Fibroblast of skin of right biceps (primary cell): ENCODE data around the gene SH3TC1.
A peak's percentile ranks its signal among the peaks of the same experiment; 100 is the strongest.

Experiments used
- DNase-seq: peaks from one replicate; pipeline ENCODE4 v3.0.0-alpha.2; 2013

The SH3TC1 gene

DNA sequence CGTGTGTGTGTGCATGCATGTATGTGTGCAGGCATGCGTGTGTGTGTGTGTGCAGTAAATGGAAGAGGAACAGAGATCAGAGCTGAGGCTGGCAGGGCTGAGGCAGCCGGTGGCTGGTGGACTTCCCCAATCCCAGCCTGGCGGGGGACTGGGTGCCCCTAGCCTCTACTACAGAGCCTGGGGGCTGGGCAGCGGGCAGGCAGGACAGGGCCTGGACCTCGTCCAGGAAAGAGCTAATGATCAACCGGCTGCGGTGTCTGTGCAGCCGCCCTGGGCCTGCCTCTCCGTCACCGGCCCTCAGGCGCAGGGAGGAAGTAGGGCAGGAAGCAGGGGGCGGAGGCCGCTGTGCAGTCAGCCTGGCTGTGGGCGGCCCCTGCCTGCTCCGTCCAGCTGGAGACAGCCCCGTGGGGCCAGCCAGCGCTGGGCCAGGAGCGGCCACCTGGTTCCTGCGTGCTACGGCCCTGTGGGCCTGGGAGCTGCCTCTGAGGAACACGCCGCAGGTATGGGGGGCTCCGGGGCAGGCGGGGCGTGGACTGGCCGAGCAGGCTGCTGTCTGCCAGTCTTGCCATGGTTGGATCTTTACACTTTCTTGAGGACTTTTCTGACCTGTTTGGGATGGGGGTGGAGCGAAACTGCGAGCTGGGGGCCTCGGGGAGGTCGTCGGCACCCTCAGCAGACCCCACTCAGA lies at the start of gene SH3TC1:
Gene SH3TC1, plus strand, starts transcription at position 385 of the 688 bp plus-strand sequence. CDS start 5,905 bp downstream, outside the sequence.
- peak; percentile 64 for DNase-seq

DNA sequence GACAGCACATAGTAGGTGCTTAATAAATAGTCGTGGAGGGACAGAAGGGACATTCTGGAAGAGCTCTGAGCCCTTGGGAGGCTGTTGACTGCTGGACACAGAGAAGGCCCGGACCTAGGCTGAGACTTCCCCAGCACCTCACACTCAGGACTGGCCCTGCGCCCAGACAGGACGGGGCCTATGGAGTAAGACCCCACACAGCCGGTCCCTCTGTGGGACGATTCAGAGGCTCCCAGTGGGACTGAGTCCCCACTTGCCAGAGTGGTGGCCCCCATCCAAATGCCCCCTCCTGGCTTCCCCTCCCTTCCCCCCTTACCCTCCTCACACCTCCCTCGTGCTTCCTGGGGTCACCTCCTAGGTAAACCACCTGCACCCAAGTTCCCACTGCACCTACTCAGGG lies 49.4 kb upstream of the SH3TC1 start:
- DNase-seq, result no peak

DNA sequence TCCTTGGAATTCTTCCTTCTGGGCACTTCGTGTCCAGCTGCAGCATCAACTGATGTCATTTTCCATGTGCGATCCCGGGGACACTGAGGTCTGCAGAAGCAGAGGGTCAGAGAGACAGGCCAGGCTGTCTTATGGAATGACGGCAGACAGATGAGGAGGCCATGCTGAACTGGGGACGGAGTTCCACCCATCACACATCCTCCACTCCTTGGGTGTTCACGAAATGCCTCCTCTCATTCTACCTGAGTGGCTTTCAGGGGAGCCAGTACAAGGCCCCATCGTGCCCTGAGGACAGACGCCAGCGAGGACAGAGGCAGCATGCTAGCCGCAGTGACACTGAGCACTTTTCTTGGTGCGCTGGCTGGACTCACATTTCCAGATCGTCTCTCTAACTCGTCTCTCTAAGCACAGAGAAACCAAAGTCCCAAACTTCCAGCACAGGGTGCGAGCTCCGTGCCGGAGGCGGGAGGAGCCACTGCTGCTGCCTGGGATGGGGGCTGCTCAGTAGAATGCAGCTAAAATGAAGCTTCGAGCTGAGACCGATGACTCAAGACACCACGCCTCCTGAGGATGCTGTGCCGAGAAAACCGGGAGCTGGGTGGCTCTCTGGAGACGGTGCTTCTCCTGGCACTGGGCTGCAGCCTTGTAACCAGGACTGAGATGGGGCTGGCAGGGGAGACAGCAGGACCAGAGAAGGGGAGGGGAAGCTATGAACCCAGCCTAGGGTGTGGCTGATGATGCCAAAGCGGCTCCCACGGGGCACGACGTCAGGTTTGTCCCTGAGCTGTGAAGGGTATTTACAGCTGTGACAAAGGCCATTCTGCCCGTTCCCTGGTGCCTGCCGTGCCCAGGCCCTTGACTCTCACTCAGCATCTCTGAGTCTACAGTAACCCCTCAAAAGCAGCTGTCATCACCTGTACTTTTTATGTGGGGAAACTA lies 48.7 kb upstream of the SH3TC1 start:
- no peak for DNase-seq

DNA sequence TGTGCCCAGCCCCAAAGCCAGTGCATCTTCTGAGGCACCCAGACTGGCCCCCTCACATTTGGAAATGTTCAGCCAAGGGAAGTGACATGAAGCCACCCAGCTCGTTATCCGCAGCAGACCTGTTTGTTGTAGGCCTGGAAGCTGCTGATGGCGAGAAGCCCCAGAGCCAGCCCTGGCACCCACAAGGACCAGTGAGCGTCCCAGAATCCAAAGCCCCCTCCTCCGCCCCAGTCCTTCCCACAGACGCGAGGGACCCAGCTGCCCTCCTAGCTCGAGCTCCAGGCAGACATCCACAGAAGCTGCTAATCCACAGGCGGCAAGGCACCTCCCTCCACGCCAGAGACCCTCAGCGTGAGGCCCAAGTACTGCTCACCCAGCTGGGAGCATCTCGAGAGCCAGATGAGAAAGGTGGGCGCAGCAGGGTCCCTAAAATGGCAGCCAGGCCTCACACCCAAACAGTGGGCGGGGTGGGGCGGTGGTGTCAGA lies 47.9 kb upstream of the SH3TC1 start:
- no peak for DNase-seq

DNA sequence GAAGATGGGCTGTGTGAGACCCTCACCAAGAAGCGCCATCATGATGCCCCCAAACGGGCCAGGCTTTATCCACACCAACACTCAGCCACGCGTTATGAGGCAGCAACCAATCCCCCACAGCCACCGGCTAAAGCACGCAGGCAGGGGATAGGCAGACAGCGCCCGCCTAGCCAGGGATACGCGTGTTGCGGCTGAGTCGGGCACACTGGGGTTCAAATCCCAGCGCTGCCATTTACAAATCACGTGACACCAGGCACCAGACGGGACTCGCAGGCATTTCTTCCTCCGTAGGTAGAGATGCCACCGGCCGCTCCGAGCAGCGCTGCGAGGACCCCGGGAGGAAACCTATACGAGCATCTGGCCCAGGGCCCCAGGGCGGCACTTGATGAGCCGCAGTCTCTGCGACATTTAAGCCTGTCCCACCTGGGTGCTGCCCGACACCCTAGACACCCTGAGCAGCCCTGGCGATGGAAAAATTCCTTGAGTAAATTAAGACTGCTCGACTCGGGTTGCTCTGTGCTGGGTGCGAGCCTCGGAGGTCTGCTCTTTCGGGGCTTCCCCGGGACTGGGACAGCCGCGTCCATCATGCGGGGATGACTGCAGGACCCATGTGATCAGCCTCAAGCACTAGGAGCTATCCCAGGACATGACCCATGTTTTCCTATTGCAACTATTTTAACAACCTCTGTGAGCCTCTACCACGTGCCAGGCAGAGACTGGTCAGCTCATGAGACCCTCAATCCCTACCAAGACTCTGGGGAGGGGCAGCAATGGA lies 46.8 kb upstream of the SH3TC1 start:
- DNase-seq, result no peak

DNA sequence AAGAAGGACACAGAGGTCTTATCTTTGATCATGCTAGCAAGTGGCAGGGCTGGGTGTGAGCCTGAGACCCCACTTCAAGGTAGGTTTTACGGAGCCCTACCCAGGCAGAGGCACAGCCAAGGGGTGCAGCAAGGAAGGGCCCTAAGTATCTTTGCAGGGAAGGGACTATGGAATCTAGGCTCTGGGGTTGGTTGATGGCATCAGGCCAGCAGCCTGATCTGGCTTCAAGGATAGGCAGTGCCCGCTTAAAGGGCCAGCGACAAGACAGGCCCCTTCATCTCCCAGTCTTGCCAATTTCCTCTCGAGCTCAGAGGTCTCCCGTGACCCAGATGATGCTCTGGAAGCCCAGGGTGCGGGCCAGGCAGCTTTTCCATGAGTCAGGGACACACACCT lies 46.2 kb upstream of the SH3TC1 start:
- no peak for DNase-seq

DNA sequence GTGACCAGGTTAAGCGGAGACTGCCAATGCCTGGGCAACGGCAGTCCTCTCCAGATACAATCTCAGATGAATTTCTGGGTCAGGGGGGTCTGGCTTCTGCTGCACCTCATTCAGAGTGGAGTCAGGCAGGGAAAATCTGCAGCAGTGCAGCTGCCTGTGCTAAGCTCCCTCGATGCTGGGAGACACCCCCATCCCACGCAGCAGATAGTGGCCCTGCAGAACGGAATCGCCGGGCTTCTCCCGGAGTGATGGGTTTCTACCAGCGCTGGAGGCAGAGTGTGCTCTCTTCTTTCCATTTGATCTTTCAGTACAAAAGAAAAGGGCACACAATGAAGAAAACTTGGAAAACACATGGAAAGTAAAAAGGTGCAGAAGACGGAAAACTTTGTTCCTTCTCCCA lies 45.6 kb upstream of the SH3TC1 start:
- DNase-seq, result no peak

DNA sequence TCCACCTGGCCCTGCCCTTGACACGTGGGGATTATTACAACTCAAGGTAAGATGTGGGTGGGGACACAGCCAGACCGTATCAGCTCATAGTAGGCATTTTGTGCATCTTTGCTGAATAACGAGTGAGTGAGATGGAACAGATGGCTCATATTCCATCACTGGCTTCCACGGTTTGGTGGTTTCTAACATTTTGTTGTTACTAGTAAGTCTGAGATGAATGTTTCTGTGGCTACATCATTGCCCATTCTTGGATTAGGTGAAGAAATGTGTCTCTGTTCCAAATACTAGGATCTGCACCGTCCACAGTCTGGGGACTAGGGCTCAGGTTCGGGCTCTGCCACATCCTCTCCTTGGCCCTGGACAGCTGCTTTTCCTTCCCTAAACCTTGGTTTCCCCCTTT lies 44.0 kb upstream of the SH3TC1 start:
- DNase-seq, result no peak

DNA sequence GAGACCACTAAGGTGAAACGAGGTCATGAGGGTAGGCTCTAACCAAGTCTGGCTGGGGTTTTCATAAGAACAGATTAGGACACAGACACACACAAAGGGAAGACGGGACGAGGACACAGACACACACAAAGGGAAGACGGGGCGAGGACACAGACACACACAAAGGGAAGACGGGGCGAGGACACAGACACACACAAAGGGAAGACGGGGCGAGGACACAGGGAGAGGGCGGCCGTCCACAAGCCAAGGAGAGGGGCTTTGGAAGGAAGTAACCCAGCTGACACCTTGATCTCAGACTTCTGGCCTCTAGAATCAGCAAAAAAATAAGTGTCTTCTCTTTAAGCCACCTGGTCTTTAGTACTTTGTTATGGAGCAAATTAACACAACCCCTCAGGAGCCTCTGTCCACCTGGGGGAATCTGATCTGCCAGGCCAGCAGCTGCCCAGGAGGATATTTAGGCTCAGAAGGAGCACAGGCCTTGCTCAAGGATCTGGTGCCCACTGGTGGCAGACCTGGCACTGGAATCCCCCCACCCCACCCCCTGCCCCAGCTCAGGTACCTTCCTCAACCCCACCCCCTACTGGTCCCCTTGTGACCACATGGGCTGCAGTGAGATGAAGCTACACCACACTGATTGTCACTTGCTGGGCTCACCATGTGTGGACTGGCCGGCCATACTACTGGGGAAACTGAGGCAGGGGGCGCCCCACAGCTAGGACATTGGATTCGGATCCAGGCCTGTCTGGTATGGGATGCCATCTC lies 43.2 kb upstream of the SH3TC1 start:
- DNase-seq, result no peak

DNA sequence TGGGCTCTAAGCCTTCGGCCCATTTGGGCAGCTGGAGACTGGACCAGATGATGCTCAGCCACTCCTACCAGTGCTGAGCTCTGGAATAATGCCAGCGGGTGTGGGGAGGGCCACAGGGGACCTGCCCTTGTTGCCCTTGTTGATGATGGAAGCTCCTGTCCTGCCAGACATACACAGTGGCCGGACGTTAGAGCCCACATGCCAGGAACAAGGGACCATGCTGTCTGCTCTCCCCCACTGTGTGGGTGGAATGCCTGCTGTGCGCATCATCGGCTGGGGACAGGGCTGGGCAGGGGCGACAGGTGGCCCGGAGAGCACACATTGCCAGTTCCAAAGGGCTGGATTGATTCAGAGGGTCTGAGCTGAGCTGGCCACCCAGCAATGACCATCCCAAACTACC lies 42.5 kb upstream of the SH3TC1 start:
- DNase-seq, result no peak

DNA sequence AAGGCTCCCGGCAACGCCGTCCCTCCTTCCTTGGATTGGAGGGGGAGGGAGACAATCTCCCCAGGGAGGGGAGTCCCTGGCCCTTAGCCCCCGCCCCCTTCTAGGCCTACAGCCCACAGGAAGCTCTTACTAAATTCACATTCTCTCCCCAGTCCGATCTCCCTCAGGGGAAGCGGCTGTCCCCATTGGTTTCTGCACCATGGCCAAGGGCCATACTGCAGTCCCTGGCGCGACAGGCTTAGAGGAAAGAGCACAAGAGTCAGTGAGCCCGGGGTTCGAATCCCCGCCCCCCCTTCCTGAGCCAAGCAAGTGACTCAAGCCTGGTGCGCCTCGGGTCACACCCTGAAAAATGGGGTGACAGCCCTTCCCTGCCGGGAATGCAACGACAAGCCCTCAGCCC lies 41.6 kb upstream of the SH3TC1 start:
- no peak for DNase-seq

DNA sequence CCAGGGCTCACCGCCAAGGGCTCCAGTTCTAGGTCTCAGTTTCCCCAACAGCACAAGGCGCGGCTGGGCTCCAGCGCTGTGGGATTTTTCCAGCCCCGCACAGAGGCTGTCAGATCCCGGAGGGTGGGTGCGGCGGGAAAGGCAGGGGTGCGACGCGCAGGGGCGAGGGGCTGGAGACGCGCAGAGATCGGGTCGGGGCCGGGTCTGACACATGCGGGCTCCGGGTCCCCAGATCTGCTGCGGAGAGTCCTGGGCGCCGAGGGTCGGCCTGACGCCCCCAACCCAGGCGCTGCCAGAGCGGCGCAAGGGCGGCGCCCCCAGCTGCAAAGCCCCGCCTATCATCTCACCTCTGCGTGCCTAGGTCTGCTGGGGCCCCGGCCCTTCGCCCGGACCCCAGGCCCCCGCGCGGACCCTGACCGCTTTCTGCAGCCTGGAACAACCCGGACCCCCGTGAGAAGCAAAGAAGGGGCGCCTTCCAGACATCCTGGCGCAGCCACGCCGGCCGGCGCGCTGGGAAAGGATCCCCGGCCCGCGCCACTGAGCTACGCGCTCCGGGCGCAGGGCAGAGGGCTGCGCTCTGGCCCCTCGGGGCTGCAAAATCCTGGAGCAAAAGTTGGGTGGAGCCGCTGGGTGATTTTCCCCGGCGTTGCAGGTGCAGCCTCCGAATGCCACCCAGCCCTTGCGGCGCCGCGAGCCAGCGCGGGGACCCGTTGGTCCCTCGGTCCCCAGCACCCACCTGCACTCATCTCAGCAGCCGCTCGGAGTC lies 41.0 kb upstream of the SH3TC1 start:
- no peak for DNase-seq

DNA sequence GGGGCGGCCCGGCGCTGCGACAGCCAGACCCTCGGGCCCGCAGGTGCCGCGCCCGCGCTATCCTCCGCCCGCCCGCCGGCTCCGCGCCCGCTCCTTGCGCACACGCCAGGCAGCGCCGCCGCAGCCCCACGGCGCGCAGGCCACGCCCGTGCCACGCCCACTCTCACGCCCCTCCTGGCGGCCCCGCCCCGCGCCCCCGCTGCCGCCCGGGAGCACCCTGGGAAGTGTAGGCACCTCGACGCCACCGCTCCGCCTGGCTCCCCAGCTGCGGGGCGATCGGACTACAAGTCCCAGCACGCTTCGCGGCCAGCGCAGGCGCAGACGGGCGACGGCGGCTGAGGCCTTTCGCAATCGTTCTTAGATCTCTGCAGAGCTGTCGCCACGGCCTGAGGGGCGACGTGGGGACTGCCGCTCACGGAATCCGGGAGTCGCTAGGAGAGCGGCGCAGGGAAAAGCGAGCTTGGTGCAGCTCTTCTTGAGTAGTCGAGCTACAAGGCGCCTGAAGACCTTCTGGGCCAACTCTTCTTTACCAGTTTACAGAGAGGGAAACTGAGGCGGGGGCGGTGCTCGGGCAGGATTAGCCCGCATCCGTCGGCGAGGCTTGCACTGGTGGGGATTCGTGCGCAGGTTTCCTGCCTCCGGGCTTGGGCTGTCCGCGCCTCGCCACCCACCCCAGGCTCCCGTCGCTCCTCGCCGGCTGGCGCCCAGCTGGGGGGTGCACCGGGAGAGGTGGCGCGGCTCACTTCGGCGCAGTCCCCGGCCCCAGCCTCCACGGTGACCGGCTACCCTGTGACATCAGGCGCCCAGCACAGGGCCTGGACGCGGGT lies 40.2 kb upstream of the SH3TC1 start, which contains the start of gene ABLIM2:
Gene ABLIM2, minus strand, starts transcription at position 104 of the 827 bp plus-strand sequence. CDS start 124 bp downstream, outside the sequence.
- DNase-seq, result peak; percentile 96

DNA sequence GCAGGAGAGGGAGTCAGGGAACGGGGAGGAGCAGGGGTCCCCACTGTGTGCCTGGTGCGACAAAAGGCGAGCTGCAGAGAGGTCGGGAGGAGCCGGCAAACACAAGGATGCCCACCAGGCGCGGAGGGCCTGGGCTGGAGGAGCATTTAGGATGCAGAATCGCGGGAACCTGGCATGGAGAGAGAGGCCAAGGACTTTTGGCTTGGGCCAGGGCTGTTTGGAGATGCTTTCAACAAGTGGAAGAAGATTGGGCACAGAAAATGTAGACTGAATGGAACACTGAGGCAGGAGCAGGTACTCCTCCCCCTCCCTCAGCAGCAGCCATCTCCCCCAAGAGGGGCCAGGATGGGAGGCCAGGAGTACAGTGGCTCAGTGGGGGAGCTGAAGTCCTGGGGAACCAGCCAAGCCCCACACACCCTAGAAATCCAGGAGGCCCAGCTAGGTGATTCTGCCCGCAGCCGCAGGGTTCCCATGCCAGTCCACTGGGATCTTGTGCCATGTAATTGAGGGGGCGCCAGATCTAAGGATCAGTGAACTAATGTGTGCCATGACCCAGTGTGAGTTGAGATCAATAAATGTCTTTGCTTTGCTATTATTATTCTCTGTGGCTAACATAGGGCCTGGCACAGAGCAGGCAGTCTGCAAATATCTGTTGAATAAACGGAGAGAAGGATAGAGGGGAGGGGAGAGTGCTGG lies 39.4 kb upstream of the SH3TC1 start:
- DNase-seq, result no peak

DNA sequence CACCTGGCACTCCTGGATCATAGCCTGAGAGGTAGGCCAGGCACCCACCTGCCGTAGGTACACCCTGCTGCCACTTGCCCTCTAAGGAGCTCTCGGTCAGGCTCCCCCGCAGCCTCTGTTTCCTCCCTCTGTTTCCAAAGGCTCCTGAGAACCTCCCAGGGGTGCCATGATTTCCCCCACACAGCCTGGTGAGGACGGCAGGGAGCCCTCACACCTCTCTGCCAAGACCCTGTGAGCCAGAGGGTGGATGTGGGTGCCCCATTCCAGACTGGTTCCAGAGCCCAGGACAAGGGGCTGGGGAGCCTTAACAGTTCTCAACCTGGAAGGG lies 38.9 kb upstream of the SH3TC1 start:
- no peak for DNase-seq

DNA sequence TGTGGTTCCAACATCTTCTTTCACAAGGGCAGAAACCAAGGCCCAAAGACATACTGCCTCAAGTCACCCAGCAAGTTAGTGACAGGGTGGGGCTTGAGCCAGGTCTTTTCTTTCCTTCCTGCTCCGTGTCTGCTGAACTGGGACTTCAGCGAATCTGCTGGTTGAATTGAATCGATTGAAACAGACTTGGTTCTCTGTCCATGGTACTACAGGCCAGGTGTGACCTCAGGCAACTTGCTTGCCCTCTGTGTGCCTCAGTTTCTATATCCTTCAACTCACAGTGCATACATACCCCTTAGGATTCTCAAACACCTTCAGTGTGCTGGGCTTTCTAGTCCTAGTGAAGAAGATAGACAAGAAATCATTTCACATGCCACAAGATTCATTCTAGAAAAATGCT lies 38.5 kb upstream of the SH3TC1 start:
- DNase-seq, result no peak

DNA sequence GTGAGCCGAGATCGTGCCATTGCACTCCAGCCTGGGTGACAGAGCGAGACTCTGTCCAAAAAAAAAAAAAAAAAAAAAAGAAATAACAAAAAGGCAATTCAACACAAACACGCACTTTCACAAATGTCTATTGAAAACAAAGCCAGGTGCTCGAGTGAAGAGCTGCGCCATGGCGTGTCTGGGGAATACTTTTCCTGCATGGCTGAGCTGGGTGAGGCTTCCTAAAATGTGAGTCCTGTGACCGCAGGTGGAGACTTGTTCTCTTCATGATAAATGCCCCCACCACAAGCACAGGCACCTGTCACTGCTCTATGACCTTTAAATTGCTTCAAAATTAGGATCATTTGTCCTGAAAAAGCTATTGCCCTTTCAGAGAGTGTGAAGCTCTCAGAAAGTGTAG lies 36.5 kb upstream of the SH3TC1 start:
- DNase-seq, result no peak

DNA sequence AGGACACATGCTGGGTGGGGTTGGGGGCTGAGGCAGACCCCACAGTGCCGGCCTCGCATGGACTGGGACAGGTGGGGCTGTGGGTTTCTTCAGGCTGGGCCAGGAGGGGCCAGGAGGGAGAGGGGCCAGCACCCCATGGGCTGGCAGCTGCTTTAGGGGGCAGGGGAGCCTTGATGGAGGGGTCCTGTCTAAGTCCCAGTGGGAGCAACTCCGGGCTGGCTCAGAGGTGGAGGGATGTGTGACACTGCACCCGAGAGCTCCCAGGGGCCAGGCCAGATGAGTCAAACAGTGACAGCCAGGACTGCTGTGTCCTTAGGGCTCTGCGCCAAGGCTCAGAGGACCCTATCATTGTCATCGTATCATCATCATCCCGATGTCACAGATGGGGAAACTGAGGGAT lies 36.1 kb upstream of the SH3TC1 start:
- no peak for DNase-seq

DNA sequence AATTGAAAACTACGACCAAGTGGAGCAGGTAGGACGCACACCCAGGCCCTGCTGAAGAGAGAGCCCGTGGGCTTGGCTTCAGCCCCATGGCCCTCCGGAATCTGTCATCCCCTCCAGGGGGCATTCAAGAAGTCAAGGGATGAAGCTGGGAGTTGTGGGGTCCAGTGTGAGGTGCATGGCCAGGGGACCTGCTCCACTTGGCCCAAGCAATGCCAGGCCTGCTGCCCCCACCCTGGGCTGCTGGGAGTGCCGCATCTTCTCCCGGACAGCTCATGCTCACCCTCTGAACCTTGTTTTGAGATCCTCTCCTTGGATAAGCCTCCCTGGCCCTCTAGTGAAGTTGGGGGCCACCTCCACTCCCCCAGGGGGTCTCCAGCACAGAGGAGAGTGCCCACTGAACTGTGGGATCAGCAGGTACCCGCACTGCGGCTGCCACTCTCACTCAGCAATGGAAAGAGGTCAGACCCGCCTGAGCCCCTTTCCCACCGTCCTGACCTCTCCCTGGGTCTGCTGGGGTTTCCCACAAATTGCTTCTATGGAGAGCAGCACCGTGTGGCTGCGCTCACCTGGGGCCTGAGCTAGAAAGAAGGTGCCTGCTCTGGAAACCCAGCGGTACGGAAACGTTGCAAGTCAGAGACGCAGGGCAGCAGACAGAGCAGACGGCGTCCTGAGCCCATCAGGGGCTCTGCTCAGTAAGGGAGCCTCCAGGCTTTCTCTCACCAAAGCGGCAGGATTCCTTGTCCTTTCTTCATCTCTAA lies 35.5 kb upstream of the SH3TC1 start:
- no peak for DNase-seq
